GM18909 (cell line): ENCODE measurements around the gene ZNF608.

Experiments used
- ATAC-seq: cut with Tn5 transposase; IDR thresholded peaks from one replicate; pipeline ENCODE4 v1.9.1; 2021; ENCODE audit warnings: mild to moderate bottlenecking; ENCODE audit not compliant: unreplicated experiment, poor library complexity

Gene ZNF608

DNA sequence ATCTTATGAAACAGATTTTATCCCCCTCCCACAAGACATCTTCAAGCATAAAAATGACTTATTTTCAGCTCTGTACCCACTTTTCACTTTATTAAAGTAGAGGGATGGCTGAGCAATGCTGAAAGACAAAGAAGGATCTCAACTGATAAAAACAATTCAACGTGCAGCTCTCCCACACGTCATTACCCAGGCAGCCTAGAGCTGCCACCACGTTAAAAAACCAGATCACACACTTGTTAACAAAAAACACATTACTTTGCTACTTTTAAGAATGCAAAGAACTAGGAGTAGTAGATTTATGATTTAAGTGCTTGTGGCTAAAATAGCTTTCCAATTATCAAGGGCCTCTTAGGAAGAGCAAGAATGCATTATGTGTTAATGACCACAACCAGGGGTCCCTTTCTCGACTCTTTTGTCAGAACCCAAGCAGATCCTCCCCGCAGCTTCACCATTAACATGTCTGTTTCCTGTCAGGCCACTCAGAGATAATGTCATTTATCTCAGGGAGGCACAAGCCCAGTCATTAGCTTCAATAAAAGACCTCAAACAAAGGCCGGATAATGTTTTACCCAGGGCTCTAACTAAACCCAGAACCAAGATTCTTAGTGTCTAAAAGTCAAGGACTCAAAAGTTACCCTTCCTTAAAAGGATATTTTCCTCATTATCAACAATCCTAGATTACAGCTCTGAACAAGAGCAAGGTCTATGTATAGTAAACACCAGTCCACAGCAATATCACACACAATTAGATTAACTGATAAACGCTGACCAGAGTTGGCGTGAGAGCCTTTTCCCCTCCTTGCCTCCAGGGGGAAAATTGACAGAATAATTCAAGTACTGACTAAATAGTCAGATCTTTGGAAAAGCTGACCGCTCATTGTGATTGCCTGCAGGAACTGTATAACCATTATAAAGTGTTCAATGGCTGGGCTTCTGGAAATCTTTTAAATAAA, 7.5 kb downstream of the ZNF608 start:
- no peak for ATAC-seq

DNA sequence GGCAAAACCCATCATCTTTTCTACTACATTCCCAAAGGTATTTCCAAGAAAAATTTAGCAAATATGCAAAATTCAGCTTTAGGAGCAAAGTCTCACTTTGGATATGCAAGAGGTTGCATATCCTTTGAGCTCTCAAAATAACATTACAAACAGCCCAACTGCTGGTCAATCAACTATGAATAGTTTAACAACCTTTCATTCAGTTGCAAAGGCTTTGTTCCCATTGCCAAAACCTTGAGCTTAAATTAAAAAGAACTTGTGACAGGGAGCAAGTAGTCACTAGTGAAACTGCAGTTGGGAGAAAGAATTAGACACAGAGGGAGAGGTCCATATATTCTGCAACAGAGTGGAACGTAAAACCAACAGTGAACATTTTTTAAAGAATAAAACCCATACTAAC, 8.8 kb downstream of the ZNF608 start:
- ATAC-seq = no peak

DNA sequence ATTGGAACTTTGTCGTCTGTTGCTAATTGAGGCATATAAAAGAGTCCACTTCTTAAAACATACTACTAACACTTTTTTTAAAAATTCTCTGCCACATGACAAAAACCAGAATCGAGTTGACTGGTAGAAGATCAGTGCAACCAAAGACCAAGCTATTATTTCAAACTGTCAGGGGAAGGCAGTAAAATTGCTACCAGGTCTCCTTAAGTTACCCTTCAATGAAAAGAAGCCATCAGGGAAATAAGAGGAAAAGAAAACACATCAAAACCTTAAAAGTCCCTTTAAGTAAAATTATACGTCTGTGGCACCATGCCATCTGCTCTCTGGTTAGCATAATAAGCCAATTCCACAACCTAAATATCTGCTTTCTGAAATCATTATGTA, 9.6 kb downstream of the ZNF608 start:
- no peak for ATAC-seq

DNA sequence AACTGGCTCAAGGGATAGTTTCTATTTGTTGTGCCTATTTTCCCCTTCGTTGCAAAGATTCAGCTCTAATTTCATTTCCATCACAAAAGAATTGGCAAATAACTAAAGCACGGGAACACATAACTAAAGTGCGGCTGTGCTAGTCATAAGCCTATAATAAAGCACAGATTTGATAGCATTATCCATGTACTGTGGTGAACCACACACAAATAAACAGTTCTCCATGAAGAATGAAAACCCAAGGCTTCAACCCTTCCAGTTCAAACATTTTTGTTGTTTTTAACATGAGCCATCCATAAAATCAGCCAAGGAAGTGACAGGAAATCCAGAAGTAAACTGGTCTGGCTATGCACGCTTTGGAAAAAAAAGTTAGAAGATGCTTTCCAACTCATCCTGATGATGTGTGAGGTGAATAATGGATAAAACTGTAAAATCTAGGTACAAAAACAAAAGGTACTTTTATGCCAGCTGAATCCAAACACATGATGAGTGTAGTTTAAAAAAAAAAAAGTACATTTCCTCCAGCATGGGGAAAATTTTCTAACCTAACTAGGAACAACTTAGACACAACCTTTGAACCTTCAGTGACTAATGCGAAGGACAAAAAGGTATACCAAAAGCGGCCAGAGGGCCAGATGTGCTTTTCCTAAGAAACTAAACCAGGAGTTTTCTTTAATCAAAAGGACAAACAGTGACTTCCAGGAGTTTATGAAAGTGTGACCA, 10.2 kb downstream of the ZNF608 start:
- ATAC-seq = no peak

DNA sequence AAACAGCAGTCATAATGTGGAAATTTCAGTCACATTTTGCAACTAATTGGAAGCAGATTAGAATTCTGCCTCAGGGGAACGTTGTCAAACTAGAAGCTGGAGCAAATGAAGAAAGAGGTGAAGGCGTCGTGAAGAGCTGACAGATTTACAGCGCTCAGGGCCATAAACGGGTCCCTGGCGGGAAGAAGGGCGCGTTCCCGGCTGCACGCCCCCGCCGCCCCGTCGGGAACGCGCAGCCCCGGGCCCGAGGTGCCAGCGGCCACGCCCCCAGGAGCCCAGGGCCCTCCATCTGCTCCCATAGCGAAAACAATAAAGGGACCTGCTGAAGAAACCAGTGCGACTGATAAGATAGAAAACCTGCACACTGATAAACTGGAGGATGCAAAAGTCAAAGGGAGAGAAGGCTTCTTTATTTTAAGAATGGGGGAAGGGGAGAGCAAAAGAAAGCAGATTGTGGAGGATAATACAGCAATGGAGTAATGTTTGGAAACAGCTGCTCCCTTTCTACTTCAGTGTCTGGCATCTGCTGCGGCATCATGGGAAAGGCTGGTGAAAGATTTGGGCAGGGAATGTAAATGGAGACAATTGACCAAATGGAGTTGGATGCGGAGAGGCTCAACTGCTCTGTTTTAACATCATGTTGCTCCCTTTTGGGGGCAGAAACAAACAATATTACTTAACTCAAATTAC, 11.1 kb downstream of the ZNF608 start:
- no peak for ATAC-seq

DNA sequence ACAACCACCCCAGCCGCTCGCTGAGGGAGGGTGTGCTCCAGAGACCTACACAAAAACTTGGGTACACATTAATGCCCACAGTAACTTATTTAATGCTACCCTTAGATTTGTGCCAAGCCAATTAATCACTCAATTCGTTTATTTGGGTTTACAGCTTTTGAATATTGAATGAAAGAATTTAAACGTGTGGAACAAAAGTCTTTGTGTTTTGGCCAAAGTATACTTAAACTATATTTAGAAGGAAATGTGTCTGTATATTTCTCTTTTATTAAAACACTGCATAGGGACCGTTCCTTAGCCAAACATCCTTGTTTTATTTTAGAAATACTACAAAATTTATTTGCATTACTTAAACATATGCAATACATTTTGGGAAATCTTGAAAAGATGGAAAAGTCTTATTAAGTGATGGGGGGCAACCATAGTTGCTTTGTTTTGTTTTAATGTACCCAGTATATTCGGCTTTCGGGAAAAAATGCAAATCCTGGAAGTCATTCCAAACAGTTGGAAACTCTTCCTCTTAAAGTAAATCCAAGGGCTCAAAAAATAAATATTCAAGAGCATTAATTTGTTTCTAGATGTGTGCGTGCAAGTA, 11.8 kb downstream of the ZNF608 start:
- ATAC-seq = no peak

DNA sequence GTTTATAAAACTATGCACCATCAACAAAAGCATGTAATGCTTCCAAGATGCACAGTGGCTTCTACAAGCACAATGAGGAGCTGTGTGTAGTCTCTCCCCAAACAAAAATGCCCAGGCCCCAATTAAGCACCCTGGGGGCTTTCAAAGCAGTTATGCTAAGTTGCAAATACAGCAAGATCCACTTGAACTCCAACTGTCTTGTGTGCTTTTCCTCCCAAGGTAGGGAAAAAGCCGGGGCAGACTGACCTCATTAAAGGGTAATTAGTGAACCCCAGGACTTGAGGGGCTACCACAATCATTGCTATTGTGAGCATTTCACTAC, 13.1 kb downstream of the ZNF608 start:
- no peak for ATAC-seq

DNA sequence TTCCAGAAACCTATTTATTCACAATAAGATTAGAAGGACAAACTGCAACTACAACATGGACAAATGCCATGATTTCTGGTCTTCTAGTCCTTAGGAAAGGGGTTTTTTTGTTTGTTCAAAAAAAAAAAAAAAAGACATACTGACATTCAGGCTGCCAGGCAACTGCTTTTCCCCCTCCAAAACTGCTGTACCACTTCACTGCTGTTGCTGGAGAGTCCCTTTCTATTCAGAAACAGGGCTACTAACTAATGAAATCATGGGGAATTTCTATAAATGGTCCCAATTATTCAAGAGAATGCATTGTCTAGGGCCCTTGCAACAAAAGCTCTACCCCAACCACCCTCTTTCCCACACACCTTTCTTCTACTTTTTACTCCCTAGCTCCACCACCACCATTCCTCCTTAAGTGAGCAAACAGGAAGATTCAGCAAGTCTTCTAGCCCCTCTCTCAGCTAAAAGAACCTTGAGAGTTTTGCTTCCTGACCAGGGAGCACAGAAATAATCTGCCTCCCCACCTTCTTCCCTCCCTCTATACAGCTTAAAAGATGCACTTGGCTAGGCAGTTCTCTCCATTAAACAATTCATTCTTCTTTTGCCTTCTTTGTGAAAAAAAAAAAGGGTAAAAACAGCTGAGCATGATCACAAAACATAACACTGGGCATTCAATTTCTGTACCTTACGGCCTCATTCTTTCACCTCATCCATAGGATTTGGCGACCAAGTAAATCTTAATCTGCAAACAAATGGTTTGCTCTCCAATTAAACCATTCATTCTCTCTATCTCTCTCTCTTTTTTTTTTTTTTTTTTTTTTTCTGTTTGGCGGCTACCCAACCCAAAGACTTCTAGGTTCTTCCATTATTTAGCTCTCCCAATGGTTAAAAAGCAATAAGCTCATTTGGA, 13.8 kb downstream of the ZNF608 start:
- no peak for ATAC-seq

DNA sequence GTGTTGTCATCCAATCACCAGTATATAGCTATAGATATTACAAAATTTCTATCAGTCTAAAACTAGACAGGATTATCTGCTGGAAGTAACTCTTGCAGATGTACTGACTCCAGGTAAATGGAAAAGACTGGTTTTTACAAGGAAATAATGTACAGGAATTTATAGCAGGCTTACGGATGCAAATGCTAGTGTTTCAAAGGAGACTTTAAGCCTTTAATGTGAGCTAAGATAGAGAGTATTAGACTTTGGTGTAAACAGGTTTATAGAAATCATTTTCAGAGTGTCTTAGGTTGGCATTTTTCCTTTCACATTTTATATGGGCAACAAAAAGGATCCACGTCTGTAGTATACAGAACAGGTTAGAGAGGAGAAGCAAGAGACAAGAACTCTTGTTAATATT, 16.1 kb downstream of the ZNF608 start:
- ATAC-seq = no peak

DNA sequence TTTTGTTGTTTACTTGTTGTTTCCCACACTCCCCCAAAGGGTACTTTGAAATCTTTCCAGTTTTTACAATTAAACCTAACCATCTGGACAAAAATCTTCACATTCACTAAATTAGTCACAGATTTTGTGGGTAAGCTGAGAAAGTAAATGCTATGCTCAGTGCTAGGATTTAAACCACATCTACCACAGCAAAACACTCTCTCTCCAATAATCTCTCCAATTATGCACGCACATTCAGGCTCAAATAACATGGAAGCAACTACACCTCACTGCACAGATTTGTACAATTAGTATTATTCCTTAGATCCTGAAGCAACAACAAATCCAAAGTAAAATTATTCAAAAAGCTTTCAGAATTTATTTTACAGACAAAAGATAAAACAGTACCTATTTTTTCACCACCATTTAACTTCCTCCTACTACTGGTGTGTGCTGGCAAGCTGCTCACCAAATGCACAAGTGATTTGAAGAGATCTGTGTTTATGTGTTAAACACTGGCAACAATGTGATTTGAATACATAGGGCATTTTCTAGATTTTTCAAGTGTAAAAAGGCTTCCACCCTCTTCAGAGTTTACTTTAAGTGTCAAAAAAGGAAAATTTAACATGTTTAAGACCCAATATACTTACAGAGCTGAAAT, 16.6 kb downstream of the ZNF608 start:
- no peak for ATAC-seq

DNA sequence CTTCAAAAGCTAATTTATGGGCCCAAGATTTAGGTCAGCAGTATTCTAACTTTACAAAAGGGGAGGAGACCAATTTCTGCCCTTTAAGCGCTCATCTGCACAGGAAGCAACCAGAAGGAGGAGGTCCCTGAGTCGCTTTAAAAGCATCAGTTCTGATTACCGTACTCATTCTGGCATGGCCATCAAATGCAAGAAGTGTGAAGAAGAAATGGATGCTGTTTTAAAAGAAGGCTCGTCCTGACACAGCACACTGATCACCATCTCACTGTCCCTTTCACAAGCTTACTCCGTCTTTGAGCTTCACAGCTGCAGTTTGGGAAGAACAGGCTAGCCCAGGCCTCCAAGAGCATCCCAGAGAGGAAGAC, 17.5 kb downstream of the ZNF608 start:
- ATAC-seq = no peak

DNA sequence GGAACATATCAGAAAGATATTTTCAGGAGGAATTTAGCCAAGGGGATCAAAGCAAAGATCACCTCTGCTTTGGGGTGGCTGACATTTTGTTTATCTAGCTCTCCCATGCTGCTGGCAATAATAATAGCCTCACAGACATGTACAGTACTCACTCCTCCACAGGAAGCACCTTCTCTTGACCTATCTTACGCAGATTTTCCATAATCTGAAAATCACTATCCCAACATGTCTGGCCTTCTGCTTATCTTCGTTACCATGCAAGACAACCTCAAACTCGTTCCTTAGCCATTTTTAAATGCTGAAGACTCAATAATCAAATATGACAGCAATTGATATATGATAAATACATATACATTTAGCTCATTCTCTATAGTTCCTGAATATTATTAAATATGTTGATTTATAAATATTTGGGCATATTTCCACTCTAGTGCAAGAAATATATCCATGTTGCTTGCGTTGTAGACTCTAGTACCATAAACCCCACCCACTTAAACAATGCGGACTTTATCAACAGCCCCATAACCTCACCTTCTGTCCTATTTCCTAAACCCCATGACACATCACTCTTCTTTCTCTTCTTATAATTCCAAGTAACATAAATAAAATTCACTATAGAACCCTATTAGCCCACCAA, 18.0 kb downstream of the ZNF608 start:
- ATAC-seq = no peak

DNA sequence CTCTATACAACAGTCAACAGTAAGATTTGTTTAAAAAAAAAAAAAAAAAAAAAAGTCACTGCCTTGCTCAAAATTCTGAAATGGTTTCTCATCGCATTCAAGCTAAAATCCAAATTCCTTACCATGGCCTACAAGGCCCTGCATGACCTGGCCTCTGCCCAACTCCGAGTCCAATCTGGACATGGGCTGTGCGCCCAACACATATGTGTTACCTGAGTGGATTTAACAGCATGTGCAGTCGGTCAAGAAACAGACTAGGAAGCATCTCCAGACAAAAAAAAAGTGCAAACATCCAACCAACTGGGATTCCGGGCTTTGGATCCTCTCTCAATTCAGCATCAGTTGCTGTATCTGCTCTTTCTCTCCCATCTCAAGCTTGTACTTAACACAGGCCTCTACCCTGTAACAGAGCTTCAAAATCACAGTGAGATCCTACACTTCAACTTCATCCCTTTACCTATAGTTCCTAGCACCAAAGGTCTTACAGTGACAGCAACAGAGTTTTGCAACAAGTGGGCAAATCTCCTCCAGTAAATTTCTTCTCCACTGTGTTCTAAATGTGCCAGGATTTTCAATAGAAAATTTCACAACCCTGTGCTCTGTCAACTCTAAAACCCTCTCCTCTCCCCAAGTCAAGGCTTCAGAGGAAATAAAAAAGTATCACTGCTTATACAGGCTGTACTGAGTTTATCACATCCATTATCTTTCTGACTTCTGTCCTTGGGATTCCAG, 19.6 kb downstream of the ZNF608 start:
- no peak for ATAC-seq

DNA sequence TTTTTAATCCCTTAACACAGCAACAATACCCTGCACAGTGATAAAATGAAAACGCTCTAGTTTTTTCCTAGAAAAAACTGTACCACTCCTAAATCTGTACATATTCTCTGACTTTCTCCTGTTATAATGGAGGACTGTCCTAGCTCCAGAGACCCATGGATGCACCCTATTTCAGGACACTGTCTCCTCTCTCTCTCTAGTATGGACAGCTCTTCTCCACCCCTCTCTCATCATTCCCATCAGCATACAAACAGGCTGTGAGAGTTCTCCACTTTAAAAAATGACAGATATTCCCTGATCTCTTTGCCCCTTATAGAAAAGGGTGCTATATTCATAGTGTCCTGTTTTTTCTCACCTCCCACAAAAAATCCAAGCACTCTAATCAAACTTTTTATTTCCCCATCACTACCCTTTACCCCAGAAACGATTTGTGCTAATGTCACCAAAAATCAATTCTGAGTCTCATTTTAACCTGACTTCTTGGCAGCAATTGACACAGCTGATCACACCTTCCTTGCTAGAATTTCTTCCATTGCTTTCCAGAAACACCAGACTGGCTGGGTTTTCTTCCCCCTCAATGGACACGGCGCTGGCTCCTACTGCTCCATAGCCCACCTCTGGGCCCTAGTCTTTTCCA, 20.7 kb downstream of the ZNF608 start:
- ATAC-seq = no peak

DNA sequence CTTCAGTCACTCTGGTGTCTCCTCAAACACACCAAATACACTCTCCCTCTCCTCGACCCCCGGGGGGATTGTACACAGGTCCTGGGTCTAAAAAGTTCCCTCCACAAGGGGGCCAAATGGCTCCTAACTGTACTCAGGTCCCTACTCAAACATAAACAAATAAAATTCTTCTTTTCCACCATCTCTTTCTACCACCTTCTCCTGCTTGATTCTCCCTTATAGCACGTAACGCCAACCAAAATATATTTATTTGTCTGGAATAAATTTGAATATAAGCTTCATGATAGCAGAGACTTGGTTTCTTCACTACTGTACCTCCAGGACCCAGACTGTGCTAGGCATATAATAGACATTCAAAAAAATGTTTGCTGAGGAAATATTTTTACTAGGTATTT, 21.4 kb downstream of the ZNF608 start:
- peak; percentile 68 for ATAC-seq

DNA sequence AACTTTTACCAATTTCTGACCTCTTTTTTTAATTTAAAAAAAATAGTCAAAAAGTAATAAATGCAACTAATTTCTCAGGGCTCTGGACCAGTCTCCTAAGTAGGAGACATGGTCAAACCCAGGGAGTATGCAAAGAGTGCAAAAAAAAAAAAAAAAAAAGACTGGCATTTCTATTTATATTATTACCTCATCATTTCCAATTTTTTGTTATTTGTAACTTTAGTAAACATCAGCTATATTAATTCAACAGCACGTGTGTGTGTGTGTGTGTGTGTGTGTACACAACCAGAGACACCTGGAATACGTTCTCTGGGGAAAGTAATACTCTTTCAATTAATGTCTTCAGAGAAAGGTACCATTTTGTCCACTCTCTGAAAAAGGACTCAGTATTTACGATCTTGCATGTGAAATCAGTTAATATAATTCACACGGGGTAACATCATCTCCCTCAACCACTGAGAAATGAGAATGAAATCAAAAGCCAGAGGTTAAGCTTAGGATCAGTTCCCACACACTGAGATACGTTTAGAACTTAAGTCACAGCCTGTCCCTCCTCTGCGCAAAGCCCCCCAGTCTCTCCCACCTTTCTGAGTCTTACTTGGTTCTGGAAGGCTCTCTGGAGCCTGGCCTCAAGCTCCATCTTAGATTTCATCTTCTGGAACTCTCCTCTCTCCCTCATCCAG, 21.9 kb downstream of the ZNF608 start:
- ATAC-seq = peak; percentile 54

DNA sequence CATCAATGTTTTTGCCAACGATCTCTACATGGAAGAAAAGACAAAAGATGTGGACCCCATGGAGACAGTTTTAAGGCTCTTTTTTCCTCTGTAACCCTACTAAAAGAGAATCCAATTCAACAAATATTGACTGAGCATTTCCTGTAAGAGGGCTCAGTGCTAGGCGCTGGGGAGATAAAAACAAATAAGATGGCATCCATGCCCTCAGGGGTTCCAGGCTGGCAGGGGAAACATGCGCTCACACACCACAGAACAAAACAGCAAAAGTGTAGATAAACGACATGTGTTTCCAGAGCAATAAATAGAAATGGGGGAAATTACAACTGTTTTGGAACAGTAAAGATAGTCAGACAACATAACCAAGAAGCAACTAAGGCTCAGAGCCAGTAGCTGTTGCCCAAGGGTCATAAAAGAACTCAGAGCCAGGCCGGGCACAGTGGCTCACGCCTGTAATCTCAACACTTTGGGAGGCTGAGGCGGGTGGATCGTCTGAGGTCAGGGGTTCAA, 25.2 kb downstream of the ZNF608 start:
- no peak for ATAC-seq
